ENCODE measurements around the gene DOHH. TPM values are rescaled to one million over a fixed set of nuclear protein-coding genes. Genes with fewer than 3 reads are reported as not detected.

Gene DOHH
- total RNA-seq, 1 experiment from 2014 or later, result 22.3 TPM

DNA sequence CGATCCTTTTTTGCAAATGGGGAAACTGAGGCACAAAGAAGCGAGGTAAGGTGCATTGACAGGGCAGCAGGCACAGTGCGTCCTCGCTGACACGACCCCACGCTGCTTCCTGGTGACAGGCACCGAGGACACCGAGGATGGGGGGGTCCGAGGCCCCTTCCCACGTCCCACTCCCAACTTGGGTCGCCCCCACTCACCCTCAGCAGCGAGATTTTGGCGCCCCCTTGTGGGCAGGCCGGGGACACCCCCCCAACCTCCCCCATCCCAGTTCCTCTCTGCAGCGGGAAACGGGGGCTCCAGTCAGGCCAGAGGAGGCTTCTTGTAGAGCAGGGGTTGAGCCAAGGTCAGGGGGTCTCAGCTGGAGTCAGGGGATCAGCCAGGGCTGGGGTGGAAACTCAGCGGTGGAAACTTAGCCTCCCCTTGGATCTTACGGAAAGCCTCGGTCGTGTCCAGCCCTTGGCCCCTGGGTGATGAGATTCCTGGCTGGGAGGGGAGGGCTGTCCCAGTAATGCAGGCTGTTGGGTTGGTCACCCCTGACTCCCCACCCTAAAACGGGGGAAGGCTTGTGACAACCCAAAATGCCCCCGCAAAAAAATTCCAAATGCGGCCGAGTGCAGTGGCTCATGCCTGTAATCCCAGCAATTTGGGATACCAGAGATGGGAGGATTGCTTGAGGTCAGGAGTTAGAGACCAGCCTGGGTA is 28.4 kb downstream of the DOHH start:
- H3K9me3 ChIP-seq (ENCODE audit: low read depth, low read length, poor library complexity, severe bottlenecking), result no peaks in the 10 kb centered on the region
- H3K27ac ChIP-seq (ENCODE audit: low read depth, low read length, poor library complexity, severe bottlenecking), result no peak overlapping the region
- no peak overlapping the region for H3K4me3 ChIP-seq (ENCODE audit: low read depth, low read length, poor library complexity, severe bottlenecking)
- ChIA-PET CTCF (interaction anchor here (1.0 kb wide), 1 partner anchor 167 kb away, joined by 3 read pairs; no protein-coding TSS in a partner anchor), POLR2A (ENCODE audit: low non-redundant PET) (no interaction called here)
- no TSS peak for BruUV-seq (replicated peaks)
- intact Hi-C loops (cut with micrococcal nuclease; ENCODE audit: unreplicated experiment), result loop anchor here (5.0 kb wide), 1 partner anchor 165 kb away; no protein-coding TSS in a partner anchor
- no peak for TF ChIP-seq EZH2 (IDR thresholded peaks at IDR 0.05; ENCODE audit: borderline replicate concordance, low read depth, low read length, poor library complexity, severe bottlenecking)
- TF ChIP-seq, protein P1, sequence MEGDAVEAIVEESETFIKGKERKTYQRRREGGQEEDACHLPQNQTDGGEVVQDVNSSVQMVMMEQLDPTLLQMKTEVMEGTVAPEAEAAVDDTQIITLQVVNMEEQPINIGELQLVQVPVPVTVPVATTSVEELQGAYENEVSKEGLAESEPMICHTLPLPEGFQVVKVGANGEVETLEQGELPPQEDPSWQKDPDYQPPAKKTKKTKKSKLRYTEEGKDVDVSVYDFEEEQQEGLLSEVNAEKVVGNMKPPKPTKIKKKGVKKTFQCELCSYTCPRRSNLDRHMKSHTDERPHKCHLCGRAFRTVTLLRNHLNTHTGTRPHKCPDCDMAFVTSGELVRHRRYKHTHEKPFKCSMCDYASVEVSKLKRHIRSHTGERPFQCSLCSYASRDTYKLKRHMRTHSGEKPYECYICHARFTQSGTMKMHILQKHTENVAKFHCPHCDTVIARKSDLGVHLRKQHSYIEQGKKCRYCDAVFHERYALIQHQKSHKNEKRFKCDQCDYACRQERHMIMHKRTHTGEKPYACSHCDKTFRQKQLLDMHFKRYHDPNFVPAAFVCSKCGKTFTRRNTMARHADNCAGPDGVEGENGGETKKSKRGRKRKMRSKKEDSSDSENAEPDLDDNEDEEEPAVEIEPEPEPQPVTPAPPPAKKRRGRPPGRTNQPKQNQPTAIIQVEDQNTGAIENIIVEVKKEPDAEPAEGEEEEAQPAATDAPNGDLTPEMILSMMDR (conservative IDR thresholded peaks at IDR 0.05; ENCODE audit: low read depth, low read length), result peak; percentile 97
- H3K36me3 ChIP-seq (ENCODE audit: insufficient read depth, low read length, poor library complexity, severe bottlenecking), result no peaks in the 10 kb centered on the region
- H3K27me3 ChIP-seq (replicated peaks; ENCODE audit: insufficient read depth, low read depth, low read length, poor library complexity), result peaks cover 3% of the 10 kb centered on the region
- H3K4me1 ChIP-seq (ENCODE audit: insufficient read depth, low read length, poor library complexity, severe bottlenecking), result no peaks in the 10 kb centered on the region
- DNase-seq (ENCODE audit: low spot score), result peak; percentile 46

GRCh38 chr19:3470500-3471128 is 29.9 kb downstream of the DOHH start:
- Histone ChIP-seq H3K27ac (ENCODE audit: low read depth, low read length, poor library complexity, severe bottlenecking) (no peak overlapping the region), H3K9me3 (ENCODE audit: low read depth, low read length, poor library complexity, severe bottlenecking) (no peaks in the 10 kb centered on the region), H3K4me3 (ENCODE audit: low read depth, low read length, poor library complexity, severe bottlenecking) (no peak overlapping the region), H3K4me1 (ENCODE audit: insufficient read depth, low read length, poor library complexity, severe bottlenecking) (no peaks in the 10 kb centered on the region), H3K36me3 (ENCODE audit: insufficient read depth, low read length, poor library complexity, severe bottlenecking) (no peaks in the 10 kb centered on the region), H3K27me3 (replicated peaks; ENCODE audit: insufficient read depth, low read depth, low read length, poor library complexity) (peaks cover 3% of the 10 kb centered on the region)
- intact Hi-C loops (cut with micrococcal nuclease; ENCODE audit: unreplicated experiment), result loop anchor here (5.0 kb wide), 1 partner anchor 163 kb away; no protein-coding TSS in a partner anchor
- CTCF ChIA-PET, result interaction anchor here (0.9 to 1.0 kb wide), 3 partner anchors 9 to 195 kb away, joined by 3 to 4 read pairs (median 4); no protein-coding TSS in a partner anchor
- no peak for DNase-seq (ENCODE audit: low spot score)
- BruUV-seq (replicated peaks), result no TSS peak
- TF ChIP-seq, protein P1 (conservative IDR thresholded peaks at IDR 0.05; ENCODE audit: low read depth, low read length), result no peak
- no peak for TF ChIP-seq EZH2 (IDR thresholded peaks at IDR 0.05; ENCODE audit: borderline replicate concordance, low read depth, low read length, poor library complexity, severe bottlenecking)
- POLR2A ChIA-PET (ENCODE audit: low non-redundant PET), result no interaction called here

DNA sequence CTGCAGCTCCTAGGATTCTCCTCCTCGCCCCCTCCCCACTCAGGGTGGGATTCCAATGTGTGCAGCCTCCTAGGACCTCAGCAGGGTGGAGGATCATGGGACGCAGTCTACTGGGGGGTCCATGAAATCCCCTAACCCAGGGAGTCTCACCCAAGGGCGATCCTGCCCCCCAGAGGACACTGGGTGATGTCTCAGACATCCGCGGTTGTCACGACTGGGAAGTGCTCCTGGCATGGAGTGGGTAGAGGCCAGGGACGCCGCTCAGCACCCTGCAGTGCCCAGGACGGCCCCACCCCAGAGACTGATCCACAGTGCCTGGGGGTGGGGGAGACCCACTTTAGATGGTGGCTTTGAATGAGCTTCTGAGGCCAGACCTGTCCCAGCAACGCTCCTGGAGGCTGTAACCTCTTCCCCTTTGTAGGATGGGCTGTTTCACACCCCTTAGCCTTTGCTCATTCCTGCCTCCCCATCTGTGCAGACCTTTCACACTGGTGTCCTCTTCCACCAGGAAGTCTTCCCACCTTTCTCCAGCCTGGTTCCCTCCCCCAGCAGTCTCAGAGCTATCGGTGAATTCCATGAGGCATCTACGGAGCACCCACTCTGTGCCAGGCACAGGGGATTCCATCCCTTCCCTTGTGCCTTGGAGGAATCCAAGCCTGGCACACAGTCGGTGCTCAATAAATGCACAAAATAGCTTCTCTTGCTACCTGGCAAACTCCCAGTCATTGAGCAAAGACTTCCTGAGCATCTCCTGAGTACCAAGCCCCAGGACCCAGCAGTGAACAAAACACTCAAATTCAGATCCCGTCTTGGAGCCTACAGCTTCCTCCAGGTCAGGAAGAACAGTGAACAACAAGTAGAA is 30.6 kb downstream of the DOHH start:
- no peak overlapping the region for H3K27ac ChIP-seq (ENCODE audit: low read depth, low read length, poor library complexity, severe bottlenecking)
- DNase-seq (ENCODE audit: low spot score), result no peak
- H3K36me3 ChIP-seq (ENCODE audit: insufficient read depth, low read length, poor library complexity, severe bottlenecking), result no peaks in the 10 kb centered on the region
- no TSS peak for BruUV-seq (replicated peaks)
- TF ChIP-seq, protein P1 (conservative IDR thresholded peaks at IDR 0.05; ENCODE audit: low read depth, low read length), result peak; percentile 37
- TF ChIP-seq EZH2 (IDR thresholded peaks at IDR 0.05; ENCODE audit: borderline replicate concordance, low read depth, low read length, poor library complexity, severe bottlenecking), result no peak
- H3K4me3 ChIP-seq (ENCODE audit: low read depth, low read length, poor library complexity, severe bottlenecking), result no peak overlapping the region
- H3K4me1 ChIP-seq (ENCODE audit: insufficient read depth, low read length, poor library complexity, severe bottlenecking), result no peaks in the 10 kb centered on the region
- CTCF ChIA-PET, result interaction anchor here (0.9 kb wide), 2 partner anchors 10 to 194 kb away, joined by 3 to 4 read pairs; no protein-coding TSS in a partner anchor
- no peaks in the 10 kb centered on the region for H3K9me3 ChIP-seq (ENCODE audit: low read depth, low read length, poor library complexity, severe bottlenecking)
- intact Hi-C loops (cut with micrococcal nuclease; ENCODE audit: unreplicated experiment), result loop anchor here (5.0 kb wide), 1 partner anchor 163 kb away; no protein-coding TSS in a partner anchor
- peaks cover 3% of the 10 kb centered on the region for H3K27me3 ChIP-seq (replicated peaks; ENCODE audit: insufficient read depth, low read depth, low read length, poor library complexity)
- POLR2A ChIA-PET (ENCODE audit: low non-redundant PET), result no interaction called here

Data from A673 (cell line).